HEK293 (cell line): ENCODE results near the gene UBAP2L.

Source experiments
- CTCF ChIP-seq: fragments of 450-650 bp; formaldehyde crosslinking; IDR thresholded peaks from 2 replicates; pipeline ENCODE4 v1.5.1; 2016; ENCODE audit warnings: missing biosample characterization, missing genetic modification characterization
- TF ChIP-seq, protein P1 (sequence below): fragments of 450-650 bp; formaldehyde crosslinking; IDR thresholded peaks from 2 replicates; pipeline ENCODE4 v1.5.1; 2016; ENCODE audit warnings: missing biosample characterization, missing genetic modification characterization, low read depth

- no peak for TF ChIP-seq CTCF (tag by site-specific recombination)
- TF ChIP-seq, protein P1, sequence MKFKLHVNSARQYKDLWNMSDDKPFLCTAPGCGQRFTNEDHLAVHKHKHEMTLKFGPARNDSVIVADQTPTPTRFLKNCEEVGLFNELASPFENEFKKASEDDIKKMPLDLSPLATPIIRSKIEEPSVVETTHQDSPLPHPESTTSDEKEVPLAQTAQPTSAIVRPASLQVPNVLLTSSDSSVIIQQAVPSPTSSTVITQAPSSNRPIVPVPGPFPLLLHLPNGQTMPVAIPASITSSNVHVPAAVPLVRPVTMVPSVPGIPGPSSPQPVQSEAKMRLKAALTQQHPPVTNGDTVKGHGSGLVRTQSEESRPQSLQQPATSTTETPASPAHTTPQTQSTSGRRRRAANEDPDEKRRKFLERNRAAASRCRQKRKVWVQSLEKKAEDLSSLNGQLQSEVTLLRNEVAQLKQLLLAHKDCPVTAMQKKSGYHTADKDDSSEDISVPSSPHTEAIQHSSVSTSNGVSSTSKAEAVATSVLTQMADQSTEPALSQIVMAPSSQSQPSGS (tag by site-specific recombination) = no peak
Measured at GRCh38 chr1:154295408-154296235, 74.9 kb downstream of the UBAP2L start.
